GM12872 (cell line): ENCODE results near the gene COL20A1.

Source experiments
- CTCF ChIP-seq: IDR thresholded peaks from 3 replicates; pipeline ENCODE4 v1.5.1; 2011; ENCODE audit warnings: low read depth, mild to moderate bottlenecking, low read length, moderate library complexity; ENCODE audit not compliant: insufficient read depth

The COL20A1 gene

DNA sequence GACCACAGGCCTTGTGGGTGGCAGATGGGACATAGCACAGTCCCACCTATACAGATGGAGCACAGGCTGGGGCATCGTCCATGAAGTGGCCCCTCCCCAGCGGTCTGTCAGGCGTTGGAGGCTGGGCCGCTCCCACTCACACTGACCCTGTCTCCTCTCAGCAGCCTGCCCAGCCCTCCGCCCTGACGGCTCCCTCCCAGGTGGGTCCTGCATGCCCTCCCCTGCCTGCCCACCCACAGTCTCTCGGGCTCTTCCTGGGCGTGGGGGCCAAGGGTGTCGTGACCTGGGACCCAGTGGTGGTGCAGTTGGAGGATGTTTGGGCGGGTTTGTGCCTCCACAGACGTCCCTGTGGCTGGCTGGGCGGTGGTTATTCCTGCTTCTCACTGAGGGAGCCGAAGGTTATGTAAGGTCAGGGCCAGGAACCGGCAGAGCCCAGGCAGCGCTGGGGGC is 22.3 kb downstream of the COL20A1 start:
- TF ChIP-seq CTCF = no peak

- no peak for TF ChIP-seq CTCF
Observed at GRCh38 chr20:63315731-63316491, 22.9 kb downstream of the COL20A1 start.

- TF ChIP-seq CTCF = no peak
Observed at GRCh38 chr20:63316502-63316921, 23.5 kb downstream of the COL20A1 start.

DNA sequence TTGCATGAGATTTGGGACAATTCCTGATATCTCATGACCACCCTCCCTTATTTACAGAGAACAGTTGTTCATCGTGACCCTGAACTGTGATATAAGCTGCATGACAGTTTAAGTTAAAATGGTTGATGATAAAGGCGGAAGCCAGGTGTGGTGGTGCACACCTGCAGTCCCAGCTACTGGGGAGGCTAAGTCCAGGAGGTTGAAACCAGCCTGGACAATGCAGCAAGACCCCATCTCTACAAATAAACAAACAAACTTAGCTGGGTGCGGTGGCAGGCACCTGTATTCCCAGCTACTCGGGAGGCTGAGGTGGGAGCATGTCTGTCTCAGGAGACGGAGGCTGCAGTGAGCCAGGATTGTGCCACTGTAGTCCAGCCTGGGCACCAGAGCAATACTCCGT is 24.1 kb downstream of the COL20A1 start:
- TF ChIP-seq CTCF = no peak

DNA sequence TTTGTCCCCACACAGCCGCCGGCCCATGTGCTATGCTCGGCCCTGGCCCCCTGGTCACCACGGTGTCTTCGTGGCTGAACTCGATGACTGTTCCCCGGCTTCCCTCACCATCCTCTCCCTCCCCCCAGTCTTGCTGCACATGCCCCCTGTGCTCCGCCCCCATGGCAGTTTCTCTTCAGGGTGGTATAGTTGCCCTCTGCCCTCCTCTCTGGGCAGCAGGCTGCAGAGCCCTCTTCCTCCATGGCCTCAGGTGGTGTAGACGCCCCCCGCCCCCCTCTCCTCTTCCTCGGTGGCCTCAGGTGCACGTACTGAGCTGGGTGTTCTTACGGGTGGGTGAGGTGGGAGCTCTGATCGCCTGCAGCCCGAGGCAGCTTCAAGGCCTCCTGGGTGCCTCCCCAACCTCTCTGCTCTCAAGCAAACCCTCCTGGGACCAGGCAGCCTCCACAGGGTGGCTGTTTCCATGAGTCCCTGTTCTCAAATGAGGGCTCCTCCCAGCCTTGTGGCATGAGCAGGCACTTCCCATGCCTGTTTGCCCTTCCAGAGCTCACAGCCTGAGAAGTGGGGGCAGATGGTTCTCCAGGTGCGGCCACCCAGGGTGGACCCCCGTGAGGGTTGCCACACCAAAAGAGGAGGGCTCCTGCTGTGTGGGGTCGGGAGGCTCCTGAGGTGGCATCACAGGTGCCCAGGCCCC is 24.8 kb downstream of the COL20A1 start:
- TF ChIP-seq CTCF = no peak

GRCh38 chr20:63318391-63319163 is 25.6 kb downstream of the COL20A1 start:
- no peak for TF ChIP-seq CTCF
